Fibroblast of skin of left biceps (primary cell): ENCODE measurements around the gene CHST3.
"Not testable (repeated sequence)": the region's sequence is repeated elsewhere in the genome, so short reads cannot be mapped to it uniquely, and the experiment has no call there.

Source experiments
- DNase-seq, 2 experiments: peaks; one replicate each; pipeline ENCODE4 v3.0.0-alpha.2; 2013; ENCODE audit warnings: low read depth in 2 of 2

Gene CHST3

DNA sequence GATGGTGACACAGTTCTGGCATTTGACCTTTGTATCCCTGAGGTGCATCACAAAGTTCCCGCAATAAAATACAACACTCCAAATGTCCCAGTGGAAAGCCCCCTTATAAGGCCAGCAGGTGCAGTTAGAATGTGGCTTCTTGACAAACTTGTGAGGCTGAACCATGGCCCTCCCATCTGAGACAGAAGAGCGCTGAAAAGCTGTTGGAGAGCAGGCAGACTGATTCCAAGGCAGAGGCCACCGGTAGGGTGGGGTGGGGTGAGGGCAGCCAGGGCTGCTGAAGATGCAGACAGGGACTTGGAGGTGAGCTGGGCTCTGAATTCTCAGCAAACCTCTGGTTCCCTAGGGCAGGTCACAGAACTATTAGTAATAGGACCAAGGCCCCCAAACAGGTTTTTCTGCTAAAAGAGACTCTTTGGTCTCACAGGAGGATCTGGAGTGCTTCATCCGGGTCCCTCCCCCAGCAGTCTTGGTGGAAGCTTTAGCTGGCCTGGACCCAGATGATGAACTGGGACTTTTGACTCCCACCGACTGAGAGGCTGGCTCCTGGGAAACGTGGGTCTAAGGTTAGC is 15.6 kb upstream of the CHST3 start:
- no peak for DNase-seq

DNA sequence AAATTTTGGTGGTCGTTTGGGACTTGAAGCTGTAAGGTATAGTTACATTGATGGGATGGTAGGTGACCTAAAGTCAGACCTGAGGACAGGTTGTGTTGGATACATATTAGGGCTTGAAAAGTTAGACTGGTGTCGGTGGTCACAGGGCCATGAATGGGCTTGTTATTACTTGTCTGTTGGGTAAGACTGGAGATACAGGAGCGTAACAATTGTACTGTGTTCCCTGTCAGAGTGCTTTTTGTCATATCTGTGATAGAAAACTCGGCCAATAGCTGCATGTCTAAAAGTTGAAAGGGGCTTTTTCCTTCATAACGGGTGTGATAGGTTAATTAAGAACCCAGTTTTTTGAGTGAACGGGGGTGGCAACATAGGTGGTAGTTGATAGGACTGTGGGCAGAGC is 13.5 kb upstream of the CHST3 start:
- DNase-seq: no peak

DNA sequence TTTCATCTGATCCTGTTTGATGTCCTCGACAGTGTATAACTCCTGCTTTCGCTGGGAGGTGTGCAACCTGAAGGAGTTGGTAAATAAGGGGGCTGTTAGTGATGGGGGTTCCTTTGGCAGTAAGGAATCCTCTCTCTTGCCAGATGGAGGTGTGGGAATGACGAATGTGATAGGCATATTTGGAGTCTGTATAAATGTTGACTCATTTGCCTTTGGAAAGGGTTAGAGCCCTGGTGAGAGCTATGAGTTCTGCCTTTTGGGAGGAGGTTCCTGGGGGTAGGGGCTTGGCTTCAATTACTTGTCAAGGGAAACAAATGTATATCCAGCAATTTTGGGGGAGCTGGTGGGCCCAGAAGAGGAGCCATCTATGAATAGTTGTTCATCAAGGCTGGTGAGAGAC is 11.4 kb upstream of the CHST3 start:
- DNase-seq: no peak

DNA sequence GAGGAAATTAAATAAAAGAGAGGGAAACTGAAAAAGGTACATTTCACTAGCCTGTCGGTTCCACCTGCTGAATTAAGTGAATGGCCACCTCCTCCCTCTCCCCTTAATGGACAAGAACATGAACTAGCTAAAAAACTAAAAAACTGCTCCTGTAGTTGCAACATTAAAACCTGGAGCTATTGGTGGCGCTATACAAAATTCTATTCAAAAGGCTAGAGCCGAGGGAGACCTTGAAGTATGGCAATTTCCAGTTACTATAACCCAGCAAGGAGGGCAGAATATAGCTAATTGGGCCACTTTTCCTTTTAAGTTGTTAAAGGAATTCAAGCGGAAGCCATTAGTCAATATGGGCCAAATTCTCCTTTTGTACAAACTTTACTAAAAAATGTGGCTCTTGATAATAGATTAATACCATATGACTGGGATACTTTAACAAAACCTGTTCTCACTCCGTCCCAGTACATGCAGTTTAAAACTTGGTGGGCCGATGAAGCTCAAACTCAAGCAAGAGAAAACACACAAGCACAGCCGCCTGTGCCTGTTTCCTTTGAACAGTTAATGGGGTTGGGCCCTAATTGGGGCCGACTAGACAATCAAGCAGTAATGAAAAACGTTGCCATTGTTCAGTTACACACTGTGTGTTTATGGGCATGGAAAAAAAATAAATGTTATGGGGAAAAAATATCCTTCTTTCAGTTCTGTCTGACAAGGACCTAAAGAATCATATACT is 6.5 kb upstream of the CHST3 start:
- DNase-seq: no peak

DNA sequence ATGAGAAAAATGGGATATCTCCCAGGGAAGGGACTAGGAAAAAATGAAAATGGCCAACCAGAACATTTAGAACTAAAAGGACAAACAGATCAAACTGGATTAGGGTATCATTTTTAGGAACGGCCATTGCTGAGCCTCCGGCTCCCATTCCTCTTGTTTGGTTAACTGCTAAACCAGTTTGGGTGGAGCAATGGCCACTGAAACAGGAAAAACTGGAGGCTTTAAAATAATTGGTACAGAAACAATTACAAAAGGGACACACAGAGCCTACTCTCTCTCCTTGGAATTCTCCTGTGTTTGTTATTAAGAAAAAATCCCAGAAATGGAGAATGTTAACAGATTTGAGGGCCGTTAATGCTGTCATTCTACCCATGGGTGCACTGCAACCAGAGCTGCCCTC is 4.7 kb upstream of the CHST3 start:
- DNase-seq: no peak

DNA sequence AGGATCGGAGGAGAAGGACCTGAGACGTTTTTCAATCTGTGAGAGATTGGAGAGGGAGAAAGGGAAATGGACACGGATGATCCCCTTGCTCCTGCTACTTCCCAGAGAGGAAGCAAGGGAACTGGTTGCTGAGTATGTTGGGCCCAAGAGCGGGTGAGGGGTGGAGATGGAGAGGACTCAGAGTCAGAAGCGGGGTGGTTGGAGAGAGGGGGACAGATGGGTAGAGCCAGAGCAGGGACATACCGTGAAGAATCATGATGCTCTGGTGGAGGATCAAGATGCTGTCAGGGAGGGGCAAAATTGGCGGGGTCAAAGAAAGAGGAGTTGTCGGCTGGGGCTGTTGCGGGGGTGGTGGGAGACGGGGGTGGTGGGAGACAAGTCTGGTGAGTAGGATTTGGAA is 2.4 kb upstream of the CHST3 start:
- no peak for DNase-seq

DNA sequence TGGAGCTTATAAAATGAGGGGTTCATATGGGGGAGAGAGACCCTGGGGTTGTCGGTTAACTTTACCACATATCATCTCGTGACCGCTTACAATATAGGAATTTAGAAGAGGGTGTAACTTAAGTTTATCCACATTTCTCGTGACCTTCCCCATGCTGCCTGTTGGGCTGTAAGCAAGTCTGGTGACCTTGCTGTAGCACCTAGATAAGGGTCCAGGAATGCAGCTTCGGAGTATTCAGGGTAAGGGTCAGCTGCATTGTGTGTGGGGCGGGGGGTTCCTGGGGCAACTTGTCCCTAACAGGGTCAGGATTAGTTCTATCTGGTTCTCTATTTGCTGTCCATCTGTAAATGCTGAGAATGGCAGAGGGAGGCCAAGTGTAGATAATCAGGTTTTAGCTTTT is 1.3 kb upstream of the CHST3 start:
- no peak for DNase-seq

DNA sequence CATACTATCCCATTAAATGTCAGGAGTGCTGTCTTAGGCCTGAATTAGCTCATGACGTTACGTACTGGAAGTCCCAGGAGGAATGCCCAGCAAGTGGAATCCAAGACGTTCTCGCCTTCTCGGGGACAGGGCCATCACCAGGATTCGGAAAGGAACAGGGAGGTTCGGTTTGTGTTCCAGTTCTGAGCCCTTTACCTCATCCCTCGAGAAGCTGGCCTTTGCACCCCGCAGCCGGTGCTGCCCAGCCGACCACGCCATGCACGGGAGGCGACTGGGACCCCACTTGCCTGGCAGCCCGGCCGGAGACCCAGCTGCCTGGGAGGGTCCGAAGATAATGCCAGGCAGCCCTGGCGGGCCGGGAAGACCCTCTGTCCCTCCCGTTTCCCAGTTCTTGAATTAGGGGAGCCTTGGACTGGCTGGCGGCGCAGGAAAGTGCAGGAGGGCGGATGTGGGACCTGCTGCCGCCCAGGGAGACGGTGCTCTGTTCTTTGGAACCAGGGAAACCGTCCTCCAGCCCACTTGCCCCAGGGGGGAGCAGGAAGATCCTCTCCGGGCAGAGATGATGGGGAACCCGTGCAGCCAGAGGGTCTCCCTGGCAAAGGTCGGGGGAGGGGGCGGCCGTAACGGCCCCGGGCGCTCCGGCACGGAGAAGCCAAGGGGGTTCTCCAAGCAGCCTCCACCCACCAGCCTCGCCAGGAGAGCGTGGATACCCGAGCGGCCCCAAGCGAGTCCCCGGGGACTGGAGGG is 671 bp upstream of the CHST3 start:
- no peak for DNase-seq

DNA sequence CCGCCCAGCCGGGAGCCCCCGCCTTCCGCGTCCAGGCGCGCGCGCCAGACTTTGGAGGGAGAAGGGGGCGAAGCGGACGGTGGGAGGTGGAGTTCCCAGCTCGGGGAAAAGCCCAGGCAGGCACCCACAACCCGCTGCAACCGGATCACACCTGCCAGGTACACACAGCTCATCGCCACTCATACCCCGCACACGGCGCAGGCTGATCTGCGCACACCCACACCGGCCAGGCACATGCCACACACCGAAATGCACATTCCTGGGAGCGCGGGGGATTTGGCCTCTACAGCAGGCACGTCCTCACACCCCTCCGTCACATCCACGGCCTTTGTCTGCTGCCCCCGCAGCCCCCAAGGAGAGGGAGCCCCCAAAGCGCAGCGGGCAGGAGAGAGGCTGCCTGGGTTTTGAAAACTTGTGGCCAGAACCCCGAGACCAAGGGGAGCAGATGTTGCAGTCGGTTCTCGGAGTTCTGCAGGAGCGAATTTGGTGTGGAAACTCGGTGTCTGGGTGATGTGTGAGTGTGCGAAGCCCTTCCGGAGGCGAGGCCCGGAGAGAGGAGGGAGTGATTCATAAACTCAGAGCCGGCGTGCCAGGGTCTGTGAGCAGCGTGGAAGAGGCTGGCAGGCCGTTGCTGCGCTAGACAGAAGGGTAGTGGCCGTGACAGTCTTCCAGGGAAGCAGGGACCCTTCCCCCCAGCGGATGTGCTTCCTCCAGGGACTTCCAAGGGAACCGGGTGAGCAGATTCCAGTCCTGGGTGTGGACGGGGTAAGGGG is 734 bp downstream of the CHST3 start:
- DNase-seq: no peak

DNA sequence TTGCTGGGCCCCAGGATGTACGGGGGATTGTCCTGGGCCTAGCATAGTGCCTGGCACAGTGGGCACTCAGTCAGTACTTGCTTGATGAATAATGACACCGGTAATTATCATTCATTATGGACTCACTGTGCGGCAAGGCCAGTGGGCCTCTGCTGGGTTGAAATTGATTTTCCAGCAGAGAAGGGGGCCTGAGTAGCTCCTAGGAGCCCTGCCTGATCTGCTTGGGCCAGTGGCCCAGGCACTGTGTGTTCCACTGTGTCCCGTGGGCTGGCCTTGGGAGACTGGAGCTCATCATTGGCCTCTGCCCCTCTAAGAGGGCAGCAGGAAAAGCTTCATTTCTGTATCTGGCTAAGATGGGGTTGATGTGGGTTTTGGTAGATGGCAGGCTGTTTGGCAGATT is 1.4 kb downstream of the CHST3 start:
- no peak for DNase-seq

DNA sequence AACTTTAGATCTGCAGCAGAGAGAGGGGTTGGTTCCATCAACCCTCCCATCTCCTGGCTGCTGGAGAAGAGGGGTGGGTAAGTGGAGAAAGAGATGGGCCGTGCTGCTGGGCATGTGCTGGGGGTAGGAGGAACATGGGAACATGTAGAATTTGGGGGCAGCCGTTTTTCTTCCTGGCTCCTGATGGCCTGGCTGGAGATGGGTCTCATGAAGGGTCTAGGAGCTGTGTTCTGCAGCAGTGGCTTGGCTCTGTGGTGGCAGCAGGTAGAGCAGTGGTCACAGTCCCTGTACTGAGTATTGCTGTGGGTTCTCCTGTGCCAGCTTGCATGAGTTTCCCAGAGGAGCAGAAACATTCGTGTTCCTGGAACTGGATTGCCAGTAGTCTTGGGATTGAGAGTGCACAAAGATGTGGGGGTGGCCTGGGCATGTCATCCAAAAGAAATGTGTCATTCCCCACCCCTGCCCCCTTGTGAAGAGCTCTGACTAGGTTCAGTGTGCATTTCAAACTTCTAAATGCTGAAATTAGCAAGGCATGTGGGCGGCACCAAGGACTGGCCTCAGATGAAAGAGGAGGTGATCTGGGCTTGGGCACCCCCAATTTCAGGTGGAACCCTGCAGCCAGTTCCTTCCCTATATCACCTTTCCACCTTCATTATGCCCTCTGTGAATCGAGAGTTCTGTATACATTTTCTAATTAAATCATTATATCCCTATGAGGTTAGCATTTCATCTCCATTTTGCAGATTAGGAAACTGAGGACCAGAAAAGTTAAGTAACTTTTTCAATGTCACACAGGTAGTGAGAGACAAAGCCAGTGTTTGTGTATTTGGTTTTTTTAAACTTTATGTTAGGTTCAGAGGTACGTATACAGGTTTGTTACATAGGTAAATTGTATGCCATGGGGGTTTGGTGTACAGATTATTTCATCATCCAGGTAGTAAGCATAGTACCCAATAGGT is 2.1 kb downstream of the CHST3 start:
- DNase-seq: no peak

DNA sequence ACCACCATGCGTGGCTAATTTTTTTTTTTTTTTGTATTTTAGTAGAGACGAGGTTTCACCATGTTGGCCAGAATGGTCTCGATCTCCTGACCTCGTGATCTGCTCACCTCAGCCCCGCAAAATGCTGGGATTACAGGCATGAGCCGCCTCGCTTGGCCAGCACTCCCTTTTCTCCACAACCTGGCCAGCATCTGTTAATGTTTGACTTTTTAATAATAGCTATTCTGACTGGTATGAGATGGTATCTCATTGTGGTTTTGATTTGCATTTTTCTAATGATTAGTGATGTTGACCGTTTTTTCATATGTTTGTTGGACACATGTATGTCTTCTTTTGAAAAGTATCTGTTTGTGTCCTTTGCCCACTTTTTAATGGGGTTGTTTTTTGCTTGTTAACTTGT is 3.8 kb downstream of the CHST3 start:
- DNase-seq: not testable (repeated sequence)

DNA sequence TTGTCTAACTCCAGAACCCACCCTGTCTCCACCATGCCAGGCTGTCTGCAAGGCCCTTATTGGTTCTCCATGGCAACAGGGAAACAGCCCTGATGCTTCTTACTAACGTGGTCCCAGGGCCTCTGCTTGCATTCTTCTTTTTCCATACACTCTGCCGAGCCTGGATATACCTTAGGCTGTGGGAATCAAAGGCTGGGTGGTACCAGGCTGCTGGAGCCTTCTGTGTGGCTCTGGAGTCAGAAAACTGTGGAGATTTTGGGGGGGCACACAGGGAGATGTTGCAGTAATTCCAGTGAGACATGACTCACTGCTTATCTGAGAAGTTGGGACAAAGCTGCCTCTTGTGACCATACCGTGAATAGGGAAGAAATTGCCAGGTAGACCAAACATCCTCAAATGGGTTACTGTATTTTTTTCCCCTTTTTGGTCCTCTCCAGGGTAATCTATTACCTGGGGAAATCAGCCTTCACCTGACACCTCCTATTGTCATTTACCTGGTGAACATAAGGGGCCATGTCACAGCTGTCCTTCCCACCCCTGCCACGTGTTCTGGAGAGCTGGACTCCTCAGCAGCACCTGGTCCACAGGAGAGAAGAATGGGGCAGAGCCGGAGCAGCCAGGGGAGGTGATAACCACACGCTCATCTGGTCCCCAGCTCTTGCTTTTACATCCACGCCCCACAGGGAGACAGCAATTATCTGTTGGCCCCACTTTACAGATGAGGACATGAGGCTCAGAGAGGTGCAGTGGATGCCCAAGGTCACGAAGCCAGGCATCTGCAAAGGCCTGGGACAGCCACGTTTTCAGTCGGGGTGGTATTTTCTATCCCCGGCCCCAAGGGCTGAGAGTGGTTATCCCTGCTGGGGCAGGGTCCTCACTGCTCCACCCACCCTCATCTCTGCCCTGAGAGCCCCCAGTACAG is 4.6 kb downstream of the CHST3 start:
- DNase-seq: no peak

DNA sequence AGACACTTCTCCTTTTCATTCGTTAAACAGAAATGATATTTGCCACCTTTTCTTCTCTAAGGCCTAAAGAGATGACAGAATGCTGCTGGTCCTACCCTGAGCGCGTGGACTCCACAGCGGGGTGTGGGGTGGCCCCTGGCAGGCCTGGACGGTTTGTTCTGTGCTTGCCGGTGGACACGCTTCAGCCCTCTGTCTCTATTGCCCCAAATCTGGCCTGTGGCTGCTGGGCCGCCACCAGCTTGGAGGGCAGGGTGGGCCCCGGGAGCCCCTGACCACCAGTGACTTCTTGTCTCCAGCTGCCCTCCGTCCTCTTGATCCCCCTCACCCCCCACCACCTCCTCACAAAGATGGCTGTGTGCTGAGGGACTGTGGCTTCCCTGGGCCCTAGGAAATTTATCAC is 5.7 kb downstream of the CHST3 start:
- no peak for DNase-seq

DNA sequence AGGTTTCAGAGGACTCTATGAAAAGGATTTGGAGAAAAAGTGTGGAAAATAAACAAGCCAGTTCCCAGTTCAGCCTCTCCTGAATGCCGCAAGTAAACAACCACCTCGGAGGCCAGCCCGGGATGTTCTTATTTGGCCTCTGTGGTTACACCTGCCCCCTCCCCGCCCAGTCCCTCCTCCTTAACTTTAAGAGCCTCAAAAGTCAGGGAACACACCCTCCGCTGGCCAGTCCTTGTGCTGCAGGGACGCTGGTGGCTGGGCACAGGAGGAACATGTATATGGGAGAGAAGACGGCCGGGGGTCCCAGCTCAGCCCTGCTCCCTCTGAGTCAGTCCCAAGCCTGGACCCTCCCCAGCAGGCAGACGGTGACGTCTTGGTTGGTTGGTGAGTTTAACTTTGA is 6.1 kb downstream of the CHST3 start:
- DNase-seq: no peak

DNA sequence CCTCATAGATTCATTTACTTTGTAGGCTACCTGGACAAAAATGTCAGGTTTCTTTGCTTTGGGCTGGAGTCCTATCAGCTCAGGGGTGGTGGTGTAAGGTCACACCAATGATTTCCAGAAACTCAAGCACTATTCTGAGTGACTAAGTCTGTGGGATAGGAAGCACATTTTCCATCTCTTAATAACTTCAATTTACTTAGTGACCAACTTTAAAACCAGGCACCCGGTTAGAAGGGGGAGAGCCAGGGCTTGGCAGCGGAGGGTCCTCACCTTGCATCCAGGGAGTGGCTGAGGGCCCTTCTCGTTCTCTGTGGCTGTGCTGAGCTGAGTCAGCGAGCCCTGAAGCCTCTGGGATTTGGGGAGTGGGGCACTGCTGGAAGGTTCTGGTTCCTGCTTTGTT is 6.7 kb downstream of the CHST3 start:
- DNase-seq: no peak

DNA sequence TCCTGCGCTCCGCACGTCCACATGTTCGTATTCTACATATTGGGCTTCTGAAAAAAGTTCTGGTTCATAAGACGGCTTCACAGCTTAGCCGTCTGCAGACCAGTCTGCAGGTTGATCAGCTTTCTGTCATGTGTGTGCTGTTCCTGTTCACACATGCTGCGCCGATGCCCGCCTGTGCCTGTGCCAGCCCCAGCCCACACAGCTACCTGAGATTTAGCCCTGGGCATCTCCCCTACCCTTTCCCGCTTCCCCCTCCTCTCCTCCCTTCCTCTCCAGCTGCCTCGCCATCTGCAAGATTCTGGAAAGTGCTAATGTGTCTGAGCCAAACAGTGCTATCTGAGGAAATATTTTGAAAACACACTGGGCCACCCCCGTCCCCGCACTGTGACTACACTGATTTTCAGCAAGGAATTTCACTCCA is 7.1 kb downstream of the CHST3 start:
- no peak for DNase-seq

DNA sequence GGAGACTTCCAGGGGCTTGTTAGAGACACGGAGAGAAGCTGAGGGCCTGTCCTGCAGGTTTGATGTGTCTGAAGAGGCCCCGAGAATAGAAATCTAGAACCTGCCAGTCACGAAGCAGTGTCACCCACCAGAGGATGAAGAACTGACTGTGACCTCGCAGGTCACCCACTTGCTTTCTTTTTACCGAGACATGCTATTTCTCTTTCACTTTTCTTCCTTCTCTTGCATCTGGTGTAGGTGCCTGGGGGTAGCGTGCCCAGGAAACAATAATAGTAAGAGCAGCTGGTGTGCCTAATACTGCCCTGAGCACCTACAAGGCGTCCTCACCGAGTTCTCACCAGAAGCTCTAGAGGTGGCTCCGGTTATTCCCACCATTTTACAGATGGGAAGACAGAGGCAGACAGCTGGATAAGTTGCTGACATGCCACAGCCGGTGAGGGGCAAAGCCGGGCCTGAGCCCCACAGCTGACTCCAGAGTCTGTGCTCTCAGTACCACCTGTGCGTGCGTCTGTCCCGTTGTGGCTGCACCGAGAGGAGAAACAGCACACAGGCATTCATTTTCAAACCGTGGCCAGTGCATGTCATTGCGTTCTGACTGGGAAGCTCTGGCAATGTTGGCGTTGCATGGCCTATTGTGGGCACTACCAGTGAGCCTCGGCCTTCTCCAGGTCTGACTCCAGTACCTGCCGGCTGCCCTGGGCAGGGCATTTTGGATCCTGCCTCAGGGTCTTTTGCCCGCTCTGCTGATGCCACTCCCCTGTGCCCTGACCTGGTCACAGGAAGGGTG is 7.8 kb downstream of the CHST3 start:
- no peak for DNase-seq
